NCI-H2029 treated with DMSO at 0.1 percent for 48 hours (cell line): ENCODE results near the gene P2RX7.
"Not testable (repeated sequence)": the region's sequence is repeated elsewhere in the genome, so short reads cannot be mapped to it uniquely, and the experiment has no call there.

Experiments used
- DNase-seq: peaks from one replicate; lab custom pipeline; 2025; lab: John Stamatoyannopoulos, UW

P2RX7 gene

GRCh38 chr12:121135320-121135719 is 2.6 kb downstream of the P2RX7 start:
- DNase-seq, result no peak

GRCh38 chr12:121137512-121137911 is 4.8 kb downstream of the P2RX7 start:
- DNase-seq, result no peak

GRCh38 chr12:121138284-121138683 is 5.6 kb downstream of the P2RX7 start:
- DNase-seq, result no peak

GRCh38 chr12:121139286-121139685 is 6.6 kb downstream of the P2RX7 start:
- no peak for DNase-seq

- no peak for DNase-seq
Observed at GRCh38 chr12:121142171-121142950, 9.7 kb downstream of the P2RX7 start.

- DNase-seq, result no peak
Observed at GRCh38 chr12:121144416-121144914, 11.8 kb downstream of the P2RX7 start.

GRCh38 chr12:121145221-121145620 is 12.5 kb downstream of the P2RX7 start:
- no peak for DNase-seq

- not testable (repeated sequence) for DNase-seq
Observed at GRCh38 chr12:121149289-121149688, 16.6 kb downstream of the P2RX7 start.

- no peak for DNase-seq
Observed at GRCh38 chr12:121154793-121155375, 22.2 kb downstream of the P2RX7 start.

GRCh38 chr12:121156365-121156764 is 23.7 kb downstream of the P2RX7 start:
- DNase-seq, result no peak

GRCh38 chr12:121158085-121158484 is 25.4 kb downstream of the P2RX7 start:
- DNase-seq, result no peak

- DNase-seq, result not testable (repeated sequence)
Observed at GRCh38 chr12:121158728-121159351, 26.2 kb downstream of the P2RX7 start.

GRCh38 chr12:121159467-121160307 is 27.0 kb downstream of the P2RX7 start:
- no peak for DNase-seq

- DNase-seq, result no peak
Observed at GRCh38 chr12:121162384-121162783, 29.7 kb downstream of the P2RX7 start.

- DNase-seq, result no peak
Observed at GRCh38 chr12:121162985-121163384, 30.3 kb downstream of the P2RX7 start.

- DNase-seq, result not testable (repeated sequence)
Observed at GRCh38 chr12:121164839-121165238, 32.2 kb downstream of the P2RX7 start.

- DNase-seq, result no peak
Observed at GRCh38 chr12:121165316-121165715, 32.6 kb downstream of the P2RX7 start.

- DNase-seq, result no peak
Observed at GRCh38 chr12:121166356-121166755, 33.7 kb downstream of the P2RX7 start.

- no peak for DNase-seq
Observed at GRCh38 chr12:121167232-121167820, 34.6 kb downstream of the P2RX7 start.

GRCh38 chr12:121167951-121168350 is 35.3 kb downstream of the P2RX7 start:
- DNase-seq, result no peak

- DNase-seq, result no peak
Observed at GRCh38 chr12:121170151-121170550, 37.5 kb downstream of the P2RX7 start.
